Natural killer cell treated with Interleukin-12 subunit alpha and Interleukin-12 subunit beta and Interleukin-15 and Interleukin-18, amount 100 ng/mL, for 72 hours (primary cell): ENCODE measurements around the gene CREB3L4. TPM values are rescaled to one million over a fixed set of nuclear protein-coding genes. Genes with fewer than 3 reads are reported as not detected.

Experiments used
- ATAC-seq, 2 donors: fragments of 150-1000 bp; cut with Tn5 transposase in 1 of 2; sonication (Bioruptor Pico), chemical (Tn5 transposase) in 1 of 2; 2 replicates each; pipeline ENCODE4 v1.10.0; 2021
- DNase-seq: peaks from one replicate; pipeline ENCODE4 v3.0.0; 2022; ENCODE audit warnings: low spot score
- H3K27ac Mint-ChIP-seq, 2 donors: 1 replicate in 1 of 2; 2 replicates in 1 of 2; pipeline ENCODE4 v1.8.0; 2022; ENCODE audit warnings: mixed read lengths in 2 of 2, mild to moderate bottlenecking in 1 of 2, moderate library complexity in 1 of 2
- H3K27me3 Mint-ChIP-seq, 2 donors: 1 replicate in 1 of 2; 2 replicates in 1 of 2; pipeline ENCODE4 v1.8.0; 2022; ENCODE audit warnings: mixed read lengths in 2 of 2
- H3K36me3 Mint-ChIP-seq: one replicate; pipeline ENCODE4 v1.8.0; 2022; ENCODE audit warnings: mixed read lengths
- H3K4me1 Mint-ChIP-seq, 2 donors: 1 replicate in 1 of 2; 2 replicates in 1 of 2; pipeline ENCODE4 v1.8.0; 2022; ENCODE audit warnings: low read depth in 2 of 2, mixed read lengths in 2 of 2, mild to moderate bottlenecking in 1 of 2
- H3K4me3 Mint-ChIP-seq: one replicate; pipeline ENCODE4 v1.8.0; 2022; ENCODE audit warnings: mixed read lengths
- H3K9me3 Mint-ChIP-seq: 2 replicates; pipeline ENCODE4 v1.8.0; 2022; ENCODE audit warnings: mixed read lengths
- total RNA-seq, 2 donors: library from RNA; stranded (reverse); gene quantifications; one replicate each; pipeline ENCODE4 v1.2.3, GENCODE V29; 2022

CREB3L4 gene
- total RNA-seq, result 1 to 10 TPM; 4.5 to 6.1 TPM

GRCh38 chr1:153967107-153967999, at the start of gene CREB3L4:
Gene CREB3L4 (plus strand): TSS chr1:153967902. CDS start chr1:153968526, 624 bp downstream.
- no peaks in the 10 kb centered on the region for H3K9me3 Mint-ChIP-seq
- peak; percentile 89 for DNase-seq
- ATAC-seq, result peak; percentile 89 to 91
- peak within 1 kb of the TSS; percentile 89 for H3K4me3 Mint-ChIP-seq
- no peaks in the 10 kb centered on the region for H3K27me3 Mint-ChIP-seq
- H3K4me1 Mint-ChIP-seq, result peaks cover 51 to 56% of the 10 kb centered on the region in 2 donors
- H3K27ac Mint-ChIP-seq, result peak within 1 kb of the TSS; percentile 93 to 97
- no peaks in the 10 kb centered on the region for H3K36me3 Mint-ChIP-seq

- Mint-ChIP-seq H3K27me3 (no peaks in the 10 kb centered on the region), H3K27ac (peak overlapping the region; percentile 94 to 96), H3K36me3 (peaks cover 4% of the 10 kb centered on the region), H3K4me1 (peaks cover 37 to 54% of the 10 kb centered on the region in 2 donors), H3K4me3 (peak overlapping the region; percentile 95), H3K9me3 (no peaks in the 10 kb centered on the region)
- no peak for DNase-seq
- ATAC-seq, result peak in 1 of 2 donors; percentile 8
Measured at GRCh38 chr1:153919876-153920852, 47.5 kb upstream of the CREB3L4 start.

GRCh38 chr1:153921080-153921802, 46.5 kb upstream of the CREB3L4 start:
- peaks cover 36 to 50% of the 10 kb centered on the region in 2 donors for H3K4me1 Mint-ChIP-seq
- peak overlapping the region; percentile 95 for H3K4me3 Mint-ChIP-seq
- DNase-seq, result no peak
- H3K27ac Mint-ChIP-seq, result peak overlapping the region; percentile 94 to 96
- ATAC-seq, result no peak
- peaks cover 4% of the 10 kb centered on the region for H3K36me3 Mint-ChIP-seq
- no peaks in the 10 kb centered on the region for H3K27me3 Mint-ChIP-seq
- no peaks in the 10 kb centered on the region for H3K9me3 Mint-ChIP-seq

- H3K36me3 Mint-ChIP-seq, result peaks cover 4% of the 10 kb centered on the region
- DNase-seq (no peak), ATAC-seq (no peak)
- H3K27ac Mint-ChIP-seq, result peak overlapping the region; percentile 94 to 96
- H3K4me3 Mint-ChIP-seq, result peak overlapping the region; percentile 95
- peaks cover 34 to 48% of the 10 kb centered on the region in 2 donors for H3K4me1 Mint-ChIP-seq
- no peaks in the 10 kb centered on the region for H3K27me3 Mint-ChIP-seq
- H3K9me3 Mint-ChIP-seq, result no peaks in the 10 kb centered on the region
Measured at GRCh38 chr1:153921803-153922075, 46.0 kb upstream of the CREB3L4 start.

GRCh38 chr1:153922076-153922971, 45.4 kb upstream of the CREB3L4 start:
- no peaks in the 10 kb centered on the region for H3K27me3 Mint-ChIP-seq
- peaks cover 34 to 48% of the 10 kb centered on the region in 2 donors for H3K4me1 Mint-ChIP-seq
- DNase-seq, result peak; percentile 68
- peak; percentile 22 to 40 for ATAC-seq
- H3K9me3 Mint-ChIP-seq, result no peaks in the 10 kb centered on the region
- peaks cover 4% of the 10 kb centered on the region for H3K36me3 Mint-ChIP-seq
- H3K4me3 Mint-ChIP-seq, result peak overlapping the region; percentile 95
- H3K27ac Mint-ChIP-seq, result peak overlapping the region; percentile 94 to 96

GRCh38 chr1:153922972-153923925, 44.5 kb upstream of the CREB3L4 start, which contains the start of gene GATAD2B:
Gene GATAD2B (minus strand): TSS chr1:153922972. CDS start chr1:153828347, 94,625 bp downstream.
- no peaks in the 10 kb centered on the region for H3K27me3 Mint-ChIP-seq

GRCh38 chr1:153926405-153926804, 41.3 kb upstream of the CREB3L4 start:
- no peaks in the 10 kb centered on the region for H3K9me3 Mint-ChIP-seq
- H3K4me3 Mint-ChIP-seq, result no peak overlapping the region
- peak overlapping the region in 1 of 2 donors; percentile 6 for H3K27ac Mint-ChIP-seq
- no peaks in the 10 kb centered on the region for H3K27me3 Mint-ChIP-seq
- DNase-seq (no peak), ATAC-seq (no peak)
- H3K36me3 Mint-ChIP-seq, result peaks cover 4% of the 10 kb centered on the region
- H3K4me1 Mint-ChIP-seq, result peaks cover 13 to 17% of the 10 kb centered on the region in 2 donors

More at GRCh38 chr1:153922972-153923925, 44.5 kb upstream of the CREB3L4 start, which contains the start of gene GATAD2B:
- H3K4me1 Mint-ChIP-seq, result peaks cover 29 to 40% of the 10 kb centered on the region in 2 donors
- peaks cover 4% of the 10 kb centered on the region for H3K36me3 Mint-ChIP-seq
- no peaks in the 10 kb centered on the region for H3K9me3 Mint-ChIP-seq
- peak within 1 kb of the TSS; percentile 94 to 96 for H3K27ac Mint-ChIP-seq
- H3K4me3 Mint-ChIP-seq, result peak within 1 kb of the TSS; percentile 95
- DNase-seq, result peak; percentile 100
- ATAC-seq, result peak; percentile 98

- no peak overlapping the region for H3K4me3 Mint-ChIP-seq
- H3K27ac Mint-ChIP-seq, result peak overlapping the region; percentile 3 to 62
- no peaks in the 10 kb centered on the region for H3K9me3 Mint-ChIP-seq
- H3K27me3 Mint-ChIP-seq, result no peaks in the 10 kb centered on the region
- no peaks in the 10 kb centered on the region for H3K36me3 Mint-ChIP-seq
- DNase-seq (no peak), ATAC-seq (no peak)
- H3K4me1 Mint-ChIP-seq, result peaks cover 7 to 14% of the 10 kb centered on the region in 2 donors
Measured at GRCh38 chr1:153928245-153928644, 39.5 kb upstream of the CREB3L4 start.

- peaks cover 2 to 14% of the 10 kb centered on the region in 2 donors for H3K4me1 Mint-ChIP-seq
- DNase-seq (no peak), ATAC-seq (no peak)
- H3K9me3 Mint-ChIP-seq, result no peaks in the 10 kb centered on the region
- no peaks in the 10 kb centered on the region for H3K36me3 Mint-ChIP-seq
- no peak overlapping the region for H3K4me3 Mint-ChIP-seq
- no peaks in the 10 kb centered on the region for H3K27me3 Mint-ChIP-seq
- H3K27ac Mint-ChIP-seq, result peak overlapping the region; percentile 3 to 62
Measured at GRCh38 chr1:153928791-153929341, 38.8 kb upstream of the CREB3L4 start.

GRCh38 chr1:153929426-153929825, 38.3 kb upstream of the CREB3L4 start:
- H3K9me3 Mint-ChIP-seq, result no peaks in the 10 kb centered on the region
- no peaks in the 10 kb centered on the region for H3K27me3 Mint-ChIP-seq
- H3K4me1 Mint-ChIP-seq, result peaks cover 0 to 15% of the 10 kb centered on the region in 2 donors
- H3K36me3 Mint-ChIP-seq, result peaks cover 2% of the 10 kb centered on the region
- H3K4me3 Mint-ChIP-seq, result no peak overlapping the region
- peak overlapping the region; percentile 3 to 62 for H3K27ac Mint-ChIP-seq
- ATAC-seq (no peak), DNase-seq (no peak)
